ENCODE measurements around the gene ZNF81.

GRCh38 chrX:47838361-47838760 is 1.7 kb downstream of the ZNF81 start:
- no peak for TF ChIP-seq CTCF (conservative IDR thresholded peaks at IDR 0.05; ENCODE audit: low read depth, low read length)
- TF ChIP-seq EZH2phosphoT487 (IDR thresholded peaks at IDR 0.05; ENCODE audit: borderline replicate concordance, low read length), result no peak
- no peak for TF ChIP-seq EZH2 (IDR thresholded peaks at IDR 0.05; ENCODE audit: low read length, unreplicated experiment)

All from PC-3 (cell line).